Osteoblast (primary cell): ENCODE measurements around the gene RGS19. TPM values are rescaled to one million over a fixed set of nuclear protein-coding genes. Genes with fewer than 3 reads are reported as not detected.

Source experiments
- DNase-seq: peaks from one replicate; pipeline ENCODE4 v3.0.0; 2011; ENCODE audit warnings: low spot score, mixed read lengths; ENCODE audit not compliant: insufficient read length; ENCODE audit errors: missing footprints
- H2AFZ ChIP-seq: 2 replicates; pipeline ENCODE4 v1.6.0; 2011; ENCODE audit warnings: mild to moderate bottlenecking, low read length
- H3K27ac ChIP-seq: 2 replicates; pipeline ENCODE4 v1.5.1; 2011; ENCODE audit warnings: mild to moderate bottlenecking, low read depth, low read length, moderate library complexity
- H3K27me3 ChIP-seq: 2 replicates; pipeline ENCODE4 v1.6.0; 2012; ENCODE audit warnings: mild to moderate bottlenecking, control low read depth, inconsistent platforms, low read length, moderate library complexity; ENCODE audit not compliant: insufficient read depth
- H3K36me3 ChIP-seq: 2 replicates; pipeline ENCODE4 v1.5.1; 2011; ENCODE audit warnings: mild to moderate bottlenecking, low read length, control low read depth, moderate library complexity; ENCODE audit not compliant: insufficient read depth
- H3K4me1 ChIP-seq: 2 replicates; pipeline ENCODE4 v1.5.1; 2011; ENCODE audit warnings: mild to moderate bottlenecking, low read length, control low read depth, moderate library complexity; ENCODE audit not compliant: insufficient read depth
- H3K4me2 ChIP-seq: 2 replicates; pipeline ENCODE4 v1.6.0; 2011; ENCODE audit warnings: mild to moderate bottlenecking, low read length; ENCODE audit not compliant: insufficient read depth
- H3K4me3 ChIP-seq: fragments of 200-600 bp; sonication (generic); 3 replicates; pipeline ENCODE4 v1.5.1; 2012; ENCODE audit warnings: mild to moderate bottlenecking, low read length, inconsistent platforms; ENCODE audit not compliant: insufficient read depth
- H3K79me2 ChIP-seq: 2 replicates; pipeline ENCODE4 v1.6.0; 2012; ENCODE audit warnings: mild to moderate bottlenecking, low read length, control low read depth, inconsistent platforms; ENCODE audit not compliant: insufficient read depth
- H3K9me3 ChIP-seq: 2 replicates; pipeline ENCODE4 v1.5.1; 2011; ENCODE audit warnings: low read depth, low read length, control low read depth
- H4K20me1 ChIP-seq: 2 replicates; pipeline ENCODE4 v1.6.0; 2012; ENCODE audit warnings: mild to moderate bottlenecking, low read length, control low read depth; ENCODE audit not compliant: insufficient read depth
- CTCF ChIP-seq: IDR thresholded peaks from 2 replicates; pipeline ENCODE4 v1.5.1; 2011; ENCODE audit warnings: mild to moderate bottlenecking, low read depth, low read length, moderate library complexity; ENCODE audit errors: extremely low read depth
- total RNA-seq: library from RNA; depleted of rRNA; stranded (reverse); fragments of >200 nt; gene quantifications from 2 replicates; pipeline ENCODE4 v1.2.3, GENCODE V29; 2012

Gene RGS19
- total RNA-seq, 1 donor: 6.9 TPM

- DNase-seq: peak; percentile 74
- Histone ChIP-seq H3K4me1 (no peaks in the 10 kb centered on the region), H3K4me2 (no peak overlapping the region), H3K4me3 (no peak overlapping the region), H3K27ac (no peak overlapping the region), H2AFZ (no peak overlapping the region), H3K79me2 (no peaks in the 10 kb centered on the region), H3K27me3 (peaks cover 10% of the 10 kb centered on the region), H3K9me3 (no peaks in the 10 kb centered on the region), H3K36me3 (no peaks in the 10 kb centered on the region), H4K20me1 (no peaks in the 10 kb centered on the region)
- TF ChIP-seq CTCF: no peak
Measured at GRCh38 chr20:64109831-64110391, 30.6 kb upstream of the RGS19 start.

- Histone ChIP-seq H3K27me3 (peaks cover 4% of the 10 kb centered on the region), H3K9me3 (no peaks in the 10 kb centered on the region), H3K27ac (no peak overlapping the region), H4K20me1 (no peaks in the 10 kb centered on the region), H3K4me2 (no peak overlapping the region), H3K79me2 (no peaks in the 10 kb centered on the region), H3K4me1 (no peaks in the 10 kb centered on the region), H2AFZ (no peak overlapping the region), H3K4me3 (no peak overlapping the region), H3K36me3 (no peaks in the 10 kb centered on the region)
- DNase-seq: peak; percentile 85
- TF ChIP-seq CTCF: no peak
Measured at GRCh38 chr20:64108731-64109681, 29.7 kb upstream of the RGS19 start.

- DNase-seq: peak; percentile 38
- Histone ChIP-seq H3K4me3 (no peak overlapping the region), H3K4me2 (no peak overlapping the region), H3K79me2 (no peaks in the 10 kb centered on the region), H3K27me3 (peaks cover 15% of the 10 kb centered on the region), H3K36me3 (no peaks in the 10 kb centered on the region), H3K4me1 (no peaks in the 10 kb centered on the region), H2AFZ (no peak overlapping the region), H4K20me1 (no peaks in the 10 kb centered on the region), H3K9me3 (no peaks in the 10 kb centered on the region), H3K27ac (no peak overlapping the region)
- TF ChIP-seq CTCF: no peak
Measured at GRCh38 chr20:64107736-64108457, 28.6 kb upstream of the RGS19 start.
